Measurements from ENCODE around the gene ZFAND3. TPM values are rescaled to one million over a fixed set of nuclear protein-coding genes. Genes with fewer than 3 reads are reported as not detected.

The ZFAND3 gene
- polyA plus RNA-seq, 1 donor (not counting 4 experiments of a cell fraction or from before 2014, with no cell fraction given), result 19.6 TPM

DNA sequence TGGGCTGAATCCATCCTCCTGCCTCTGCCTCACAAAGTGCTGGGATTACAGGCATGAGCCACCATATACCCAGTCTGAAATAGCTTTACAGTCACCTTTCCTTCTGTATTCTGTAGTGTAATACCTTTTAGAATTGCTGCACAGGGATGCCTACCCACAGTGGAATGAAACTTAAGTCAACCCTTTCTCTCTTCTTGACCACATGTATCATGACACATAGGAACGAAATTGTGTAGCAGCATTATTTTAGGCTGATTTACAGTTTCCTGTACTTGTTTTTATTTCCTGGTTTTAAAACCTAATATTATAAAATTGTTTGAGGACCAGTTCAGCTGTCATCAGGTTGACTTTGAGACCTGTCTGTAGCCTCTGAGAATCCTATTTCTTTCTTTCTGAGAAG, 297.8 kb downstream of the ZFAND3 start:
- Histone ChIP-seq H3K4me1 (ENCODE audit: control insufficient read depth, extremely low read depth, insufficient read depth, low read length) (peaks cover 18% of the 10 kb centered on the region), H3K4me3 (ENCODE audit: control insufficient read depth in 2 of 3, extremely low read depth in 1 of 3, insufficient read depth in 2 of 3, low read depth in 1 of 3, low read length in 3 of 3) (no peak overlapping the region), H3K27me3 (ENCODE audit: control insufficient read depth, extremely low read depth, insufficient read depth, low read length) (no peaks in the 10 kb centered on the region), H3K9me3 (ENCODE audit: control insufficient read depth, low read depth, low read length) (no peaks in the 10 kb centered on the region), H3K4me2 (ENCODE audit: control insufficient read depth, extremely low read depth, insufficient read depth, low read depth, low read length) (no peak overlapping the region), H3K27ac (ENCODE audit: control insufficient read depth, insufficient read depth, low read length) (no peak overlapping the region), H3K79me2 (ENCODE audit: control insufficient read depth, insufficient read depth, low read length) (no peaks in the 10 kb centered on the region), H3K9me1 (ENCODE audit: control insufficient read depth, extremely low read depth, insufficient read depth, low read length) (no peaks in the 10 kb centered on the region), H3K36me3 (ENCODE audit: control insufficient read depth in 2 of 2, extremely low read depth in 1 of 2, insufficient read depth in 2 of 2, low read length in 2 of 2) (peaks cover 0 to 3% of the 10 kb centered on the region in 2 experiments), H3K9ac (ENCODE audit: control insufficient read depth, extremely low read depth, insufficient read depth, low read length) (no peak overlapping the region), H4K20me1 (ENCODE audit: control insufficient read depth, extremely low read depth, insufficient read depth, low read length) (no peaks in the 10 kb centered on the region), H2AFZ (ENCODE audit: control insufficient read depth, low read length) (no peak overlapping the region)
- FAIRE-seq (no peak), DNase-seq (ENCODE audit: low read depth, low spot score) (no peak)
- dilution Hi-C loops (cut with MboI; ENCODE audit: extremely low pct_ligation_motif_present, low sequenced_read_pairs), result no loop called here
- no peak for TF ChIP-seq EZH2 (IDR thresholded peaks at IDR 0.05; ENCODE audit: low read length)
- TF ChIP-seq, protein P1, sequence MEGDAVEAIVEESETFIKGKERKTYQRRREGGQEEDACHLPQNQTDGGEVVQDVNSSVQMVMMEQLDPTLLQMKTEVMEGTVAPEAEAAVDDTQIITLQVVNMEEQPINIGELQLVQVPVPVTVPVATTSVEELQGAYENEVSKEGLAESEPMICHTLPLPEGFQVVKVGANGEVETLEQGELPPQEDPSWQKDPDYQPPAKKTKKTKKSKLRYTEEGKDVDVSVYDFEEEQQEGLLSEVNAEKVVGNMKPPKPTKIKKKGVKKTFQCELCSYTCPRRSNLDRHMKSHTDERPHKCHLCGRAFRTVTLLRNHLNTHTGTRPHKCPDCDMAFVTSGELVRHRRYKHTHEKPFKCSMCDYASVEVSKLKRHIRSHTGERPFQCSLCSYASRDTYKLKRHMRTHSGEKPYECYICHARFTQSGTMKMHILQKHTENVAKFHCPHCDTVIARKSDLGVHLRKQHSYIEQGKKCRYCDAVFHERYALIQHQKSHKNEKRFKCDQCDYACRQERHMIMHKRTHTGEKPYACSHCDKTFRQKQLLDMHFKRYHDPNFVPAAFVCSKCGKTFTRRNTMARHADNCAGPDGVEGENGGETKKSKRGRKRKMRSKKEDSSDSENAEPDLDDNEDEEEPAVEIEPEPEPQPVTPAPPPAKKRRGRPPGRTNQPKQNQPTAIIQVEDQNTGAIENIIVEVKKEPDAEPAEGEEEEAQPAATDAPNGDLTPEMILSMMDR (optimal IDR thresholded peaks at IDR 0.05 in 1 of 3, IDR thresholded peaks at IDR 0.05 in 1 of 3, conservative IDR thresholded peaks at IDR 0.05 in 1 of 3; ENCODE audit: extremely low read depth in 1 of 3, insufficient read depth in 2 of 3, low read length in 3 of 3), result no peak

DNA sequence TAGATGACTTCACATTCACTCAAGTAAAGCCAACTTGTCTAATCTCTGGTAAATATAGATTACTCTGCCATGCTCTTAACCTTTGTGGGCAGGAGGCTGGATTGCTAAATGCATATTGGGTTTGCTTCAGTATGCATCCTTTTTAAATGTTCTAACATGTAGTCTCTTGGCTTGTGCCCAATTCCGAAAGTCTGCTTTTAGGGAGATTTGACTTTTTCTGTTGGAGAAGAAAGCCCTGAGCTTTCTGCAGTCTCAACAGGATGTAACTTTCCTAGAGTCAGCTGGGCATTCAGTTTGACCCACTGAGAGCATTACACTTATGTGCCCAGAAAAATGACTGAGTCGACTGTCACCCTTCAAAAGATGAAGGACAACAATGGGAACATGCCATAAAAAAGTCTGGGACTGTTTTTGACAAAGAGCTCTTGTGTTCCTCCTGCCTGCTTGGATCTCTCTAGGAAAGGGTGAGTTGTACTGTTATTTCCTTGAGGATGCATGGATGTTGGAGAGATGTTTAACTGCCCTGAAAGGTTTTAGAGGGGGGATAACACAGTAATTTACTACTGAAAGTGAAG, 299.4 kb downstream of the ZFAND3 start:
- H3K4me1 ChIP-seq (ENCODE audit: control insufficient read depth, extremely low read depth, insufficient read depth, low read length), result peaks cover 18% of the 10 kb centered on the region
- no peaks in the 10 kb centered on the region for H3K27me3 ChIP-seq (ENCODE audit: control insufficient read depth, extremely low read depth, insufficient read depth, low read length)
- no peak overlapping the region for H3K27ac ChIP-seq (ENCODE audit: control insufficient read depth, insufficient read depth, low read length)
- no peak for FAIRE-seq
- H3K4me3 ChIP-seq (ENCODE audit: control insufficient read depth in 2 of 3, extremely low read depth in 1 of 3, insufficient read depth in 2 of 3, low read depth in 1 of 3, low read length in 3 of 3), result no peak overlapping the region
- H3K9me1 ChIP-seq (ENCODE audit: control insufficient read depth, extremely low read depth, insufficient read depth, low read length), result no peaks in the 10 kb centered on the region
- H3K36me3 ChIP-seq (ENCODE audit: control insufficient read depth in 2 of 2, extremely low read depth in 1 of 2, insufficient read depth in 2 of 2, low read length in 2 of 2), result peaks cover 3% of the 10 kb centered on the region in 2 experiments
- H3K4me2 ChIP-seq (ENCODE audit: control insufficient read depth, extremely low read depth, insufficient read depth, low read depth, low read length), result no peak overlapping the region
- no peaks in the 10 kb centered on the region for H3K79me2 ChIP-seq (ENCODE audit: control insufficient read depth, insufficient read depth, low read length)
- no peak for DNase-seq (ENCODE audit: low read depth, low spot score)
- H3K9ac ChIP-seq (ENCODE audit: control insufficient read depth, extremely low read depth, insufficient read depth, low read length), result no peak overlapping the region
- H3K9me3 ChIP-seq (ENCODE audit: control insufficient read depth, low read depth, low read length), result no peaks in the 10 kb centered on the region
- H2AFZ ChIP-seq (ENCODE audit: control insufficient read depth, low read length), result no peak overlapping the region
- dilution Hi-C loops (cut with MboI; ENCODE audit: extremely low pct_ligation_motif_present, low sequenced_read_pairs), result no loop called here
- H4K20me1 ChIP-seq (ENCODE audit: control insufficient read depth, extremely low read depth, insufficient read depth, low read length), result no peaks in the 10 kb centered on the region
- TF ChIP-seq, protein P1 (optimal IDR thresholded peaks at IDR 0.05 in 1 of 3, IDR thresholded peaks at IDR 0.05 in 1 of 3, conservative IDR thresholded peaks at IDR 0.05 in 1 of 3; ENCODE audit: extremely low read depth in 1 of 3, insufficient read depth in 2 of 3, low read length in 3 of 3), result no peak
- no peak for TF ChIP-seq EZH2 (IDR thresholded peaks at IDR 0.05; ENCODE audit: low read length)

Data from keratinocyte (primary cell).